Thyroid gland (tissue), 4 donors: ENCODE results near the gene MEGF6. TPM values are rescaled to one million over a fixed set of nuclear protein-coding genes. Genes with fewer than 3 reads are reported as not detected.

Experiments
- DNase-seq, 2 donors: peaks; one replicate each; pipeline ENCODE4 v3.0.0-alpha.2; 2019
- H3K27ac ChIP-seq, 3 donors: fragments of 200-600 bp; sonication (generic); 1 replicate in 2 of 3; 2 replicates in 1 of 3; pipeline ENCODE4 v1.5.1; 2016 to 2019; ENCODE audit warnings: mild to moderate bottlenecking in 1 of 3, moderate library complexity in 1 of 3
- H3K27me3 ChIP-seq: fragments of 200-600 bp; sonication (generic); one replicate; pipeline ENCODE4 v1.5.1; 2019
- H3K36me3 ChIP-seq, 2 donors: fragments of 200-600 bp; sonication (generic); one replicate each; pipeline ENCODE4 v1.5.1; 2016 to 2019
- H3K4me1 ChIP-seq, 2 donors: fragments of 200-600 bp; sonication (generic); one replicate each; pipeline ENCODE4 v1.5.1; 2017 to 2019
- H3K4me3 ChIP-seq, 3 donors: fragments of 200-600 bp; sonication (generic); replicated peaks in 1 of 3; 1 replicate in 2 of 3; 2 replicates in 1 of 3; pipeline ENCODE4 v1.5.1; 2016; ENCODE audit warnings: mild to moderate bottlenecking in 1 of 3
- H3K9me3 ChIP-seq: fragments of 200-600 bp; sonication (generic); one replicate; pipeline ENCODE4 v1.5.1; 2017
- CTCF ChIP-seq, 6 experiments: fragments of 200-600 bp in 3 of 6; fragments of 450-650 bp in 3 of 6; sonication (generic) in 3 of 6; IDR thresholded peaks; one replicate each; pipeline ENCODE4 v1.5.1; 2016 to 2019; ENCODE audit warnings: antibody characterized with exemption in 6 of 6, mild to moderate bottlenecking in 2 of 6, inconsistent platforms in 1 of 6, moderate library complexity in 1 of 6
- POLR2A ChIP-seq, 2 donors: fragments of 450-650 bp; IDR thresholded peaks; one replicate each; pipeline ENCODE4 v1.6.1; 2017; ENCODE audit warnings: antibody characterized with exemption in 2 of 2, mild to moderate bottlenecking in 2 of 2, moderate library complexity in 1 of 2
- WGBS, 2 donors: methylation state at CpG; one replicate each; pipeline ENCODE4 v1.1.5; 2017; 5-methylcytosine and 5-hydroxymethylcytosine counted together
- intact Hi-C: fragments of 100-400 bp; cut with DNase I; formaldehyde crosslinking; loops from one replicate; pipeline ENCODE4 v1.15.1; 2023
- total RNA-seq, 4 donors: library from RNA; depleted of rRNA; stranded (reverse); fragments of >200 nt; gene quantifications; one replicate each; pipeline ENCODE4 v1.2.3, GENCODE V29; 2016

Gene MEGF6
- total RNA-seq, 4 donors from 2014 or later = 9.4 to 25.8 (median 21.8) TPM

GRCh38 chr1:3477241-3477995, 133.9 kb downstream of the MEGF6 start:
- Histone ChIP-seq H3K4me3 (no peak overlapping the region), H3K27me3 (no peaks in the 10 kb centered on the region), H3K36me3 (no peaks in the 10 kb centered on the region), H3K9me3 (no peaks in the 10 kb centered on the region), H3K27ac (no peak overlapping the region), H3K4me1 (no peaks in the 10 kb centered on the region)
- DNase-seq = no peak
- WGBS, 2 donors = 63 to 68% methylated on average over 15 to 17 of the region's 28 CpGs
- TF ChIP-seq POLR2A (IDR thresholded peaks at IDR 0.05) (no peak), CTCF (IDR thresholded peaks at IDR 0.05) (no peak)
- intact Hi-C loops = no loop called here

DNA sequence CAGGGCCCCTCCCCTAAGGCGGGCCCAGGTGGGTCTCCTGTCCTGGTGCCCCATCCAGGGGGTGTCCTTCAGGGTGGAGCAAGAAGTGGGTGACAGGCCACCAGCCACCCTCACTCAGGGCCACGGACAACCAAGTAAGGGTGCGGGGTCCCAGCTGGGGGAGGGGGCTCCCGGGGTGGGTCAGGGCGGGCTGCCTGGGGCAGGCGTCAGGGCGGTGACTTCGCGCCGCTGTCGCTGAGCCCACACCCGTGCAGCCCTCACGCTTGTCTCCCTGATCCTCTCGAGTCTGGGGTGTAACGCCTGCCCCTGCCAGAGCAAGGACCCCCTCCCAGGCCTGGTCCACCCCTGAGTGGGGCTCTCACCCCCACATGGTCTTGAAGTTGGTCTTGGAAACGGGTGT, 134.6 kb downstream of the MEGF6 start:
- no peak for DNase-seq
- WGBS, 2 donors = 93 to 94% methylated on average over 7 to 9 of the region's 16 CpGs
- no peak for TF ChIP-seq CTCF (IDR thresholded peaks at IDR 0.05)
- no peak for TF ChIP-seq POLR2A (IDR thresholded peaks at IDR 0.05)
- no peaks in the 10 kb centered on the region for H3K36me3 ChIP-seq
- intact Hi-C loops = no loop called here
- no peaks in the 10 kb centered on the region for H3K27me3 ChIP-seq
- no peak overlapping the region for H3K4me3 ChIP-seq
- no peaks in the 10 kb centered on the region for H3K4me1 ChIP-seq
- H3K27ac ChIP-seq = no peak overlapping the region
- H3K9me3 ChIP-seq = no peaks in the 10 kb centered on the region

GRCh38 chr1:3475839-3476573, 135.3 kb downstream of the MEGF6 start:
- H3K4me1 ChIP-seq = no peaks in the 10 kb centered on the region
- no peaks in the 10 kb centered on the region for H3K27me3 ChIP-seq
- no peaks in the 10 kb centered on the region for H3K9me3 ChIP-seq
- no peaks in the 10 kb centered on the region for H3K36me3 ChIP-seq
- no peak overlapping the region for H3K27ac ChIP-seq
- intact Hi-C loops = no loop called here
- 92 to 100% methylated on average over 1 to 4 of the region's 14 CpGs for whole genome bisulfite sequencing, 2 donors
- TF ChIP-seq POLR2A (IDR thresholded peaks at IDR 0.05) = no peak
- no peak for TF ChIP-seq CTCF (IDR thresholded peaks at IDR 0.05)
- no peak overlapping the region for H3K4me3 ChIP-seq
- no peak for DNase-seq

GRCh38 chr1:3474421-3474820, 136.9 kb downstream of the MEGF6 start:
- 88 to 90% methylated on average over 4 to 6 of the region's 10 CpGs for WGBS, 2 donors
- Histone ChIP-seq H3K9me3 (no peaks in the 10 kb centered on the region), H3K4me3 (no peak overlapping the region), H3K36me3 (peaks cover 0 to 3% of the 10 kb centered on the region in 2 donors), H3K27me3 (no peaks in the 10 kb centered on the region), H3K27ac (no peak overlapping the region), H3K4me1 (no peaks in the 10 kb centered on the region)
- TF ChIP-seq CTCF (IDR thresholded peaks at IDR 0.05) (no peak), POLR2A (IDR thresholded peaks at IDR 0.05) (no peak)
- DNase-seq = no peak
- intact Hi-C loops = no loop called here

DNA sequence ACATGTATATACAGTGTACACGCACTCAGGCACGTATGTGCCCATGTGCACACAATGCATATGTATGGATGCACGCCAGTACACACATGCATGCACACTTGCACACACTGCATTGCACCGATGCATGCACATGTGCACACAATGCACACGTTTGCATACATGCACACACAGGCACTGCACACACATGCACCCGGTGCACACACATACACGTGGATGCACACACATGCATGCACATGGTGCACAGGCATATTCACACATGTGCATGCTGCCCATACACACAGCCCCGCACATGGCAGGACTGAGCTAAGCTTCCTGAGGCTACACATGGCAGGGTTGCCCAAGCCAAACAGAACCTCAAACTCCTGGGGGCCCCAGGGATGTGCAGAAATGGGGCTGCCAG, 137.3 kb downstream of the MEGF6 start:
- intact Hi-C loops = no loop called here
- no peak for DNase-seq
- H3K9me3 ChIP-seq = no peaks in the 10 kb centered on the region
- H3K27me3 ChIP-seq = no peaks in the 10 kb centered on the region
- H3K36me3 ChIP-seq = peaks cover 0 to 7% of the 10 kb centered on the region in 2 donors
- TF ChIP-seq CTCF (IDR thresholded peaks at IDR 0.05) (no peak), POLR2A (IDR thresholded peaks at IDR 0.05) (no peak)
- H3K4me3 ChIP-seq = no peak overlapping the region
- WGBS, 2 donors = 95 to 97% methylated on average over 7 to 8 of the region's 8 CpGs
- H3K4me1 ChIP-seq = no peaks in the 10 kb centered on the region
- no peak overlapping the region for H3K27ac ChIP-seq
